GOT3 (cell line): ENCODE measurements around the gene KLC1.

ENCODE experiments used
- DNase-seq: peaks from one replicate; lab custom pipeline; 2025; ENCODE audit warnings: mixed read lengths; lab: John Stamatoyannopoulos, UW

The KLC1 gene

GRCh38 chr14:103705118-103705503 lies 76.1 kb downstream of the KLC1 start:
- no peak for DNase-seq

DNA sequence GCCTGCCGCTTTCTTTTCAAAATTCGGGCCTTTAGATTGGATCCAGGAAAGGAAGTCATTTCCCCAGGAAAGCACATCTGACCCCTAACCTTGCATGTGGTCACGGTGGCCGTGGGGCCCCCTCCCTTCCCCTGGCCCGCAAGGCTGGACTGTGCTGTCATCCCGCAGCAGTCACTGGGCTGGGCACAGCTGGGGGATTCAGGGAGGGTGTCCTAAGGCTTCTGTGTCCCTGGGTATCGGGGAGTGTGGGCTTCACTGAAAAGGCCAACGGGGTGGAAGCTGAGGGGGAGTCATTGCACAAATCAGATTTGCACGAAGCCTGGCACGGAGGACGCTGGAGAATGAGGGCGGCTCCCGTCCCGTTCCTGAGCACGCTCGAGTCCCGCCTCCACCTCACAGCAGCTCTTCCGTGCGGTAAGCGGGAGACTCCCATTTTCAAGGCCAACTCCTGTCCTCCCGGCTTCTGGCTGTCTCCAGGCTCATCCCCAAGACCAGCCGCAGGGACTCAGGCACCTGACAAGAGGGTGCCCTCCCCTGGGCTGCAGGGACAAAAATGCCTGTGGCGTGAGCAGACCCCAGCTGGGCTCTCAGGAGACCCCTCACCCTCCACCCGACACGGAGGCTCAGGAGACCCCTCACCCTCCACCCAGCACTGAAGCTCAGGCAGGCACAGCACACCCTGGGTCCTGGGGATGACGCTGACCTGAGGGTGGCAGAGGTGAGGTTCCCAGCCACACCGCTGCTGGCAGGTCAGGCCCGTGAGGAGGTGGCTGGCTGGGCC lies 76.7 kb downstream of the KLC1 start:
- DNase-seq = no peak

GRCh38 chr14:103706551-103707328 lies 77.7 kb downstream of the KLC1 start:
- no peak for DNase-seq

DNA sequence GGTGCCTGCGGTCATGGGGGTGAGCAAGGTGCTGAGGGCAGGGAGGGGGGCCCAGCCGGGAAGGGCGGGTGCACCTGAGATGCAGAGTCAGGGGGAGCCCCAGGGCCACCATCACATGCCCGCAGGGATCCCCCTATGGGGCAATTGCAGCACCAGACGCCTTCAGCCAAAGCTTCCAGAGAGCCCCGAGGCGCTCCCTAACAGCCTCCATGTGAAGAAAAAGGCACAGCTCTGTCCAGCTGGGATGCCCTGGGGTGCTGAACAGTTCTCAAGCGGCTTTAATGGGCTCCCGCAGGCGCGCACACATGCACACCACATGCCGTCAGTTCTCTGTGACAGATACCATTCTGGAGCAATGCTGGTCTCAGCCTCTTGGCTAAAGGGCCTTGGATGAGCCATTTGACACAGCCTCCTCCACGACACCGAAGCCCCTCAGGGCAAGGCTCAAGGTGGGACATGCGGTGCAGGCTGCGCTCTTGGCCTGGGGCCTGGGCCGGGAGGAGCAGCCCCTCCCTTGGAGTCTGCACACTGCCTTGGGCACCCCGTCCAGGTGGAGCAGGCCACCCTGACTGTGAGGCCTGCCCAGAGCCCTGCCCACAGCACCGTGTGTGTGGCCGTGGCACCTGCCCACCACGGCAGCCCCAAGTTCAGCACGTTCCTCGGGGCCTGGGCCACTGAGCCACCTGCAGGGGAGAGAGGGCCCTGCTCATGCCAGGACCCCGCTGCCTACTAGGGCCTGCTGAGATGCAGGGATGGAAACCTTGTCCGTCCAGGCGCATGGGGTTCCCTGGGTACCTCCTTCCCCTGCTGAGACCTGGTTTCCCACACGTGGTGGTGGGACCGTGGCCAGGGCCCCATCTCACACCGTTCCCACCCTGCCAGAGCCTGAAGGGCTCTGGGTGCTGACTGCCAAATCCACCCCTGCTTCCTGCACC lies 78.6 kb downstream of the KLC1 start:
- no peak for DNase-seq

GRCh38 chr14:103708750-103709187 lies 79.8 kb downstream of the KLC1 start:
- no peak for DNase-seq

- no peak for DNase-seq
Observed at GRCh38 chr14:103709814-103710213, 80.8 kb downstream of the KLC1 start.

GRCh38 chr14:103710771-103711377 lies 81.9 kb downstream of the KLC1 start:
- DNase-seq = no peak

- DNase-seq = no peak
Observed at GRCh38 chr14:103711516-103712431, 82.8 kb downstream of the KLC1 start.

- no peak for DNase-seq
Observed at GRCh38 chr14:103712633-103713247, 83.7 kb downstream of the KLC1 start.

DNA sequence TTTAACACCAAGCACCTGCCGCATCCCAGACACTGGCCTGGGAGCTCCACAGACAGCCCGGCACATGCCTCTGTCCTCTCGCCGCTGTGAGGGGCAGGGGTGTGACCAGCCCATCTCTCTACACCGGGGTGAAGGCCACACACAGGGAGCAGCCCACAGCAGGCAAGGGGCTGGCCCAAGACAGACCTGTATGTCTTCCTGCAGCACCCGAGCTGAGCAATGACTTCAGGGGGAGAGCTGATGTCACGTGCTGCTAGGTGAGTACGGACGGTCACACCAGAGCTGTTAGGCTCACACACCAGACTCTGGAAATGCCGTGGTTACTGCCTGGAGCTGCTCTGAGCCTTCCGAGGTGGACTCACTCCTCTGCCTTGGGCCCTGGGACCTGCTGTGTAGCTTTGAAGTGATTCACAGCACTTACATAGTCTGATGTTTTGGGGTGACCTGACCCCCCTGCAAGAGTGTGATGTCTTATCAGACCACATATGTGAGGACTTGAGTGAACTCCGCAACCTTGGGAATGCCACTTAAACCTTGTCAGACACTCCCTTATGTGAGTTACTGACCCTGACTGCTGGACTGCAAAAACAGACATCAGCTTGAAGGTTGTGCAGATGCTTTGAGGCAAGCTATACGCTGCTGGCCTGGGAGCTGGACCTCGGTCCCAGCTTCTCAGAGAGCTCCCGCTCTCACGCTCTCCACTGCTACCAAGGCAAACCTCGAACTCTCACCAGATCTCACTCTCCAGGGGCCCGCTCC lies 84.5 kb downstream of the KLC1 start:
- no peak for DNase-seq

DNA sequence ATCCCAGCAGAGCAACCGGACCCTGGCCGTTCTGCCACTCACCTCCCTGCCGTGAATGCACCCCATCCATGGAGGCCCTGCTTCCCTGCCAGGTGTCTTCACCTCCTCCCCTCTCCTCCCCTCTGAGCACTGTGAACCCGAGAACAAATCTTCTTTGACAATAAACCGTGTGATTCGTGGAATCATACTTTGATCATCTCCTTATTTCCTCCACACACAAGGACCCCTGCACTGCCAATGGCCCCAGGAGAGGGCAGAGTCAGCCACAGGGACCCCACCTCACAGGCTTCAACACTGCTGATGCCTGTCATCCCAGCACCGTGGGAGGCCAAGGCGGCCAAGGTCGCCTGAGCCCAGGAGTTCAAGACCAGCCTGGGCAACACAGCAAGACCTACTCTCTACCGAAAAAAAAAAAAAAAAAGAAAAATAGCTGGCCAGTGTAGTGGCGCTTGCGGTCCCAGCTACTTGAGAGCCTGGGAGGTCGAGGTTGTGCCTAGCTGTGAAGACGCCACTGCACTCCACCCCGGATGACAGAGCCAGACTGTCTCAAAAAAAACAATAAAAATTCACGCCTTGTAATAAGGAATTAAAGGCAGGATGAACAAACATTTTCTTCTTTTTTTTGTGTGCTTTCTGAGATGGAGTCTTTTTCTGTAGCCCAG lies 85.2 kb downstream of the KLC1 start:
- no peak for DNase-seq

DNA sequence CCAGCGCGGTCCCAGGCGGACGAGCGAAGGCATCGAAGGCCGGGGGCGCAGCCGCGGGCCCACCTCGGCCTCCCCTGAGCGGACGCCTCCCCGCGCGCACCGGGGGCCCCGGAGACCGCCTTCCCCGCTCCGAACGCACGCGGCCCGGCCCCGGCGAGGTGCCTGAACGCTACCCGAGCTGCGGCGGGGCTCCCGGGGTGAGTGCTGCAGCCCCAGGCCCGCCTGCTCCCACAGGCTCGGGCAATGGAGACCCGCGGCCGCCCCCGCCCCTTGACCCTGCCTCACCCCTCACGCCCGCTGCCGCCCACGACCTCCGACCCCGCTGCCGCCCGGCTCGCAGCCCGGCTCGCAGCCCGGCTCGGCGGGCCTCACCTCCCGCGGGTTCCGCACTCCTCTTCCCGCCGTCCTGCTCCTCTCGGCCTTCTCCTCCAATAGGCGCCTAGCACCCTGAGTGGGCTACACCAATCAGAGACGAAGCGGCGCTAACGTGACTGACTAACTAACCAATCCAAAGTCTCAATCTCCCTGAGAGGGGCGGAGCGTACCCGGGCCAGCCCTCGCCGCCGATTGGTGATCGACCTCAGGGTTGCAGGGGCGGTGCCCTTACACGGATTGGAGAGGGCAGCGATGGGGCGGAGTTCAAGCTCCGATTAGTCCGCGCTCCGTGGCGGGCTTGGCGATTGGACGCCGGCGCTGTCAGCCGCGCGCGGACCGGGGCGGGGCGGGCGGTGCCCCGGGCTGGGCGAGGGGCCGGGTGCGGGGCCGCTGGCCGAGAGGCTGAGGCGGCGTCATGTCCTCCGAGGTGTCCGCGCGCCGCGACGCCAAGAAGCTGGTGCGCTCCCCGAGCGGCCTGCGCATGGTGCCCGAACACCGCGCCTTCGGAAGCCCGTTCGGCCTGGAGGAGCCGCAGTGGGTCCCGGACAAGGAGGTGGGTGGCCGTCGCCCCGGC lies 86.3 kb downstream of the KLC1 start, which contains the start of the genes XRCC3 and ZFYVE21:
Gene XRCC3 (minus strand): TSS at position 400 of the 949 bp plus-strand sequence. CDS start 4,364 bp downstream, outside the sequence.
Gene ZFYVE21 (plus strand): TSS at position 759 of the 949 bp plus-strand sequence. CDS start 32 bp downstream, at position 791.
- DNase-seq = peak; percentile 89

- DNase-seq = no peak
Observed at GRCh38 chr14:103716091-103716801, 87.2 kb downstream of the KLC1 start.

GRCh38 chr14:103716899-103717411 lies 87.9 kb downstream of the KLC1 start:
- no peak for DNase-seq

- no peak for DNase-seq
Observed at GRCh38 chr14:103718572-103718971, 89.6 kb downstream of the KLC1 start.

GRCh38 chr14:103719751-103720150 lies 90.7 kb downstream of the KLC1 start:
- no peak for DNase-seq
